HEK293 (cell line): ENCODE results near the gene SLC27A2.

ENCODE experiments used
- CTCF ChIA-PET: fragments of 350-600 bp; formaldehyde crosslinking; extraction: SDS; loops from one replicate; lab custom pipeline; 2021; ENCODE audit warnings: antibody characterized with exemption; lab: Yijun Ruan, JAX
- POLR2A ChIA-PET: fragments of 300-600 bp; formaldehyde crosslinking; extraction: SDS; loops from one replicate; lab custom pipeline; 2020; ENCODE audit warnings: antibody characterized with exemption, inconsistent platforms; lab: Yijun Ruan, JAX
- H3K27ac ChIP-seq: fragments of 200-500 bp; sonication (Bioruptor generic); 2 replicates; pipeline ENCODE4 v1.5.1; 2014; ENCODE audit warnings: low read depth, low read length, control low read depth, inconsistent platforms; ENCODE audit errors: extremely low read depth
- H3K36me3 ChIP-seq, 2 experiments: fragments of 200-500 bp in 1 of 2; sonication (Bioruptor generic) in 1 of 2; 1 replicate in 1 of 2; 2 replicates in 1 of 2; pipeline ENCODE4 v1.5.1; 2014 to 2017; ENCODE audit warnings: inconsistent platforms in 2 of 2, low read length in 2 of 2; ENCODE audit not compliant: control insufficient read depth in 2 of 2, insufficient read depth in 1 of 2
- H3K4me1 ChIP-seq: fragments of 200-500 bp; sonication (Bioruptor generic); 2 replicates; pipeline ENCODE4 v1.5.1; 2014; ENCODE audit warnings: mild to moderate bottlenecking, low read length, inconsistent platforms; ENCODE audit not compliant: control insufficient read depth, insufficient read depth
- H3K4me3 ChIP-seq: 2 replicates; pipeline ENCODE4 v1.5.1; 2011; ENCODE audit warnings: low read depth, mild to moderate bottlenecking, control low read depth, low read length, moderate library complexity
- H3K9me3 ChIP-seq: fragments of 200-500 bp; sonication (Bioruptor generic); 2 replicates; pipeline ENCODE4 v1.5.1; 2014; ENCODE audit warnings: low read depth, low read length, inconsistent platforms; ENCODE audit not compliant: control insufficient read depth, insufficient read depth
- ATF2 ChIP-seq: fragments of 450-650 bp; formaldehyde crosslinking; IDR thresholded peaks from 2 replicates; pipeline ENCODE4 v1.5.1; 2016; ENCODE audit warnings: missing biosample characterization, missing genetic modification characterization, low read depth
- GLI2 ChIP-seq: fragments of 450-650 bp; formaldehyde crosslinking; IDR thresholded peaks from 2 replicates; pipeline ENCODE4; 2017; ENCODE audit warnings: missing biosample characterization, missing genetic modification characterization, low read depth, borderline replicate concordance
- HOXC10 ChIP-seq: sonication (generic); formaldehyde crosslinking; IDR thresholded peaks from 2 replicates; pipeline ENCODE4 v1.8.1; 2023; ENCODE audit warnings: mild to moderate bottlenecking, missing genetic modification reagents
- KLF9 ChIP-seq: fragments of 450-650 bp; formaldehyde crosslinking; IDR thresholded peaks from 2 replicates; pipeline ENCODE4 v1.5.1; 2016; ENCODE audit warnings: missing biosample characterization, missing genetic modification characterization, low read depth
- SALL2 ChIP-seq: fragments of 450-650 bp; formaldehyde crosslinking; IDR thresholded peaks from 2 replicates; pipeline ENCODE4 v1.5.0; 2017; ENCODE audit warnings: missing biosample characterization, mild to moderate bottlenecking, missing genetic modification characterization, borderline replicate concordance
- ZBTB49 ChIP-seq: fragments of 450-650 bp; formaldehyde crosslinking; IDR thresholded peaks from 2 replicates; pipeline ENCODE4 v1.5.1; 2016; ENCODE audit warnings: missing biosample characterization, missing genetic modification characterization, low read depth
- ZBTB6 ChIP-seq: fragments of 450-650 bp; formaldehyde crosslinking; IDR thresholded peaks from 2 replicates; pipeline ENCODE4 v1.5.1; 2017; ENCODE audit warnings: missing biosample characterization, missing genetic modification characterization
- ZNF114 ChIP-seq: fragments of 450-650 bp; formaldehyde crosslinking; IDR thresholded peaks from 2 replicates; pipeline ENCODE4 v1.5.0; 2017; ENCODE audit warnings: missing biosample characterization, missing genetic modification characterization
- ZNF184 ChIP-seq: fragments of 450-650 bp; IDR thresholded peaks from 2 replicates; pipeline ENCODE4 v1.5.1; 2018; ENCODE audit warnings: missing biosample characterization, mild to moderate bottlenecking, missing genetic modification characterization
- ZNF19 ChIP-seq: fragments of 450-650 bp; formaldehyde crosslinking; IDR thresholded peaks from 2 replicates; pipeline ENCODE4; 2016; ENCODE audit warnings: missing biosample characterization, missing genetic modification characterization, low read depth
- ZNF341 ChIP-seq: fragments of 450-650 bp; formaldehyde crosslinking; IDR thresholded peaks from 2 replicates; pipeline ENCODE4; 2016; ENCODE audit warnings: low read depth, missing biosample characterization, missing genetic modification characterization
- ZNF362 ChIP-seq: fragments of 450-650 bp; formaldehyde crosslinking; IDR thresholded peaks from 2 replicates; pipeline ENCODE4 v1.5.1; 2016; ENCODE audit warnings: missing biosample characterization, missing genetic modification characterization
- ZNF37A ChIP-seq: fragments of 450-650 bp; IDR thresholded peaks from 2 replicates; pipeline ENCODE4 v1.5.1; 2018; ENCODE audit warnings: missing biosample characterization, missing genetic modification characterization
- ZNF423 ChIP-seq: fragments of 450-650 bp; formaldehyde crosslinking; IDR thresholded peaks from 2 replicates; pipeline ENCODE4 v1.5.1; 2016; ENCODE audit warnings: missing biosample characterization, missing genetic modification characterization
- ZNF48 ChIP-seq: fragments of 450-650 bp; formaldehyde crosslinking; IDR thresholded peaks from 2 replicates; pipeline ENCODE4 v1.5.1; 2016; ENCODE audit warnings: missing biosample characterization, missing genetic modification characterization
- ZNF513 ChIP-seq: fragments of 450-650 bp; IDR thresholded peaks from 2 replicates; pipeline ENCODE4 v1.5.1; 2018; ENCODE audit warnings: missing biosample characterization, missing genetic modification characterization
- ZNF544 ChIP-seq: fragments of 450-650 bp; formaldehyde crosslinking; IDR thresholded peaks from 2 replicates; pipeline ENCODE4 v1.5.0; 2017; ENCODE audit warnings: missing biosample characterization, missing genetic modification characterization
- ZNF561 ChIP-seq: fragments of 450-650 bp; IDR thresholded peaks from 2 replicates; pipeline ENCODE4 v1.5.1; 2018; ENCODE audit warnings: missing biosample characterization, missing genetic modification characterization, borderline replicate concordance
- ZNF639 ChIP-seq: fragments of 450-650 bp; formaldehyde crosslinking; IDR thresholded peaks from 2 replicates; pipeline ENCODE4 v1.5.1; 2016; ENCODE audit warnings: missing biosample characterization, missing genetic modification characterization
- ZNF658 ChIP-seq: fragments of 450-650 bp; formaldehyde crosslinking; IDR thresholded peaks from 2 replicates; pipeline ENCODE4; 2016; ENCODE audit warnings: missing biosample characterization, missing genetic modification characterization
- ZNF660 ChIP-seq: fragments of 450-650 bp; IDR thresholded peaks from 2 replicates; pipeline ENCODE4 v1.5.1; 2018; ENCODE audit warnings: missing biosample characterization, mild to moderate bottlenecking, missing genetic modification characterization
- ZNF704 ChIP-seq: fragments of 450-650 bp; formaldehyde crosslinking; IDR thresholded peaks from 2 replicates; pipeline ENCODE4 v1.5.1; 2016; ENCODE audit warnings: missing biosample characterization, missing genetic modification characterization

SLC27A2 gene

GRCh38 chr15:50137893-50138292 lies 44.1 kb upstream of the SLC27A2 start:
- TF ChIP-seq SALL2 (tag by site-specific recombination), result no peak
- no peak for TF ChIP-seq KLF9
- no peak for TF ChIP-seq ZNF362 (tag by site-specific recombination)
- TF ChIP-seq ZNF37A (tag by site-specific recombination), result no peak
- no peak for TF ChIP-seq ZBTB6 (tag by site-specific recombination)
- TF ChIP-seq ZNF19 (tag by site-specific recombination), result no peak
- TF ChIP-seq ZNF513 (tag by site-specific recombination), result no peak
- TF ChIP-seq HOXC10 (CRISPR knock-in tag), result no peak
- TF ChIP-seq ZNF114 (tag by site-specific recombination), result no peak
- no peak for TF ChIP-seq ZNF544 (tag by site-specific recombination)
- no peak for TF ChIP-seq ZNF341
- TF ChIP-seq ATF2, result no peak
- TF ChIP-seq ZNF704, result no peak
- no peak for TF ChIP-seq ZNF639 (tag by site-specific recombination)
- TF ChIP-seq ZNF660 (tag by site-specific recombination), result no peak
- TF ChIP-seq ZNF184, result no peak
- no peak for TF ChIP-seq ZNF423 (tag by site-specific recombination)
- no peak for TF ChIP-seq ZNF561 (tag by site-specific recombination)
- Histone ChIP-seq H3K9me3 (no peaks in the 10 kb centered on the region), H3K27ac (no peak overlapping the region), H3K4me3 (no peak overlapping the region), H3K4me1 (no peaks in the 10 kb centered on the region), H3K36me3 (no peaks in the 10 kb centered on the region)
- ChIA-PET POLR2A (no interaction called here), CTCF (interaction anchor here (0.6 to 1.3 kb wide), 3 partner anchors 7 to 837 kb away, joined by 3 to 4 read pairs (median 3); no protein-coding TSS in a partner anchor)

GRCh38 chr15:50138391-50138790 lies 43.6 kb upstream of the SLC27A2 start:
- TF ChIP-seq ZBTB49 (tag by site-specific recombination) (no peak), ZNF658 (tag by site-specific recombination) (no peak), GLI2 (tag by site-specific recombination) (no peak), ZNF48 (tag by site-specific recombination) (no peak)
- Histone ChIP-seq H3K4me1 (no peaks in the 10 kb centered on the region), H3K27ac (no peak overlapping the region), H3K9me3 (no peaks in the 10 kb centered on the region), H3K36me3 (no peaks in the 10 kb centered on the region), H3K4me3 (no peak overlapping the region)
- ChIA-PET POLR2A (no interaction called here), CTCF (interaction anchor here (1.3 kb wide), 1 partner anchor 7 kb away, joined by 4 read pairs; no protein-coding TSS in a partner anchor)
